Left ventricle myocardium inferior (tissue), 1 donor: ENCODE measurements around the gene PYGB. TPM values are rescaled to one million over a fixed set of nuclear protein-coding genes. Genes with fewer than 3 reads are reported as not detected.
"Not testable (repeated sequence)": the region's sequence is repeated elsewhere in the genome, so short reads cannot be mapped to it uniquely, and the experiment has no call there.

Experiments
- DNase-seq: peaks from one replicate; pipeline ENCODE4 v3.0.0-alpha.2; 2020
- H3K27ac ChIP-seq: fragments of 200-600 bp; replicated peaks from 2 replicates; pipeline ENCODE4 v1.8.0; 2021
- H3K27me3 ChIP-seq: fragments of 200-600 bp; 2 replicates; pipeline ENCODE4 v1.8.0; 2021; ENCODE audit warnings: low read depth
- H3K36me3 ChIP-seq: fragments of 200-600 bp; 2 replicates; pipeline ENCODE4 v1.8.0; 2021
- H3K4me1 ChIP-seq: fragments of 200-600 bp; 2 replicates; pipeline ENCODE4 v1.8.0; 2021
- H3K4me3 ChIP-seq: fragments of 200-600 bp; 2 replicates; pipeline ENCODE4 v1.8.0; 2021; ENCODE audit warnings: mild to moderate bottlenecking, moderate library complexity
- H3K9me3 ChIP-seq: fragments of 200-600 bp; replicated peaks from 2 replicates; pipeline ENCODE4 v1.8.0; 2021
- CTCF ChIP-seq: fragments of 200-600 bp; IDR thresholded peaks from 2 replicates; pipeline ENCODE4 v1.8.0; 2021; ENCODE audit warnings: antibody characterized with exemption, mild to moderate bottlenecking, borderline replicate concordance
- intact Hi-C: fragments of 100-400 bp; cut with micrococcal nuclease; formaldehyde crosslinking; loops from one replicate; pipeline ENCODE4 v1.11.0; 2022
- total RNA-seq: library from RNA; stranded (reverse); fragmentation: NEBNext Ultra II Directional; extraction: Animal tissue kit (Norgen Biotek cat#: 25700); gene quantifications from one replicate; pipeline ENCODE4 v1.2.1, GENCODE V29; 2021
- donor health status: DM: no; HTN: yes; CAD: no; lungs with severe emphysema.

Gene PYGB
- total RNA-seq, 1 donor from 2014 or later, result 218 TPM

GRCh38 chr20:25324412-25324811 lies 76.5 kb downstream of the PYGB start:
- H3K9me3 ChIP-seq, result no peaks in the 10 kb centered on the region
- H3K27me3 ChIP-seq, result no peaks in the 10 kb centered on the region
- no peak overlapping the region for H3K4me3 ChIP-seq
- no peak for DNase-seq
- no peak for TF ChIP-seq CTCF
- intact Hi-C loops, result no loop called here
- H3K4me1 ChIP-seq, result peaks cover 31% of the 10 kb centered on the region
- H3K36me3 ChIP-seq, result peaks cover 17% of the 10 kb centered on the region
- H3K27ac ChIP-seq, result no peak overlapping the region

GRCh38 chr20:25325073-25325472 lies 77.2 kb downstream of the PYGB start:
- peaks cover 24% of the 10 kb centered on the region for H3K4me1 ChIP-seq
- no peaks in the 10 kb centered on the region for H3K27me3 ChIP-seq
- H3K36me3 ChIP-seq, result peaks cover 17% of the 10 kb centered on the region
- H3K27ac ChIP-seq, result peak overlapping the region; percentile 2
- TF ChIP-seq CTCF, result no peak
- H3K4me3 ChIP-seq, result no peak overlapping the region
- intact Hi-C loops, result no loop called here
- H3K9me3 ChIP-seq, result no peaks in the 10 kb centered on the region
- DNase-seq, result no peak

GRCh38 chr20:25325997-25326396 lies 78.1 kb downstream of the PYGB start:
- H3K4me3 ChIP-seq, result no peak overlapping the region
- TF ChIP-seq CTCF, result no peak
- no peak for DNase-seq
- no peak overlapping the region for H3K27ac ChIP-seq
- H3K36me3 ChIP-seq, result peaks cover 17% of the 10 kb centered on the region
- H3K4me1 ChIP-seq, result peaks cover 15% of the 10 kb centered on the region
- H3K27me3 ChIP-seq, result no peaks in the 10 kb centered on the region
- intact Hi-C loops, result no loop called here
- no peaks in the 10 kb centered on the region for H3K9me3 ChIP-seq

- intact Hi-C loops, result no loop called here
- no peak overlapping the region for H3K4me3 ChIP-seq
- no peak for TF ChIP-seq CTCF
Observed at GRCh38 chr20:25327521-25328235, 79.8 kb downstream of the PYGB start.

GRCh38 chr20:25328954-25329498 lies 81.1 kb downstream of the PYGB start:
- Histone ChIP-seq H3K27ac (no peak overlapping the region), H3K36me3 (no peaks in the 10 kb centered on the region), H3K4me1 (peaks cover 13% of the 10 kb centered on the region), H3K4me3 (no peak overlapping the region), H3K9me3 (no peaks in the 10 kb centered on the region), H3K27me3 (no peaks in the 10 kb centered on the region)
- no peak for DNase-seq
- TF ChIP-seq CTCF, result no peak
- intact Hi-C loops, result no loop called here

More at GRCh38 chr20:25327521-25328235, 79.8 kb downstream of the PYGB start:
- H3K27me3 ChIP-seq, result no peaks in the 10 kb centered on the region
- DNase-seq, result no peak
- peaks cover 7% of the 10 kb centered on the region for H3K36me3 ChIP-seq
- H3K27ac ChIP-seq, result no peak overlapping the region
- H3K4me1 ChIP-seq, result peaks cover 13% of the 10 kb centered on the region
- no peaks in the 10 kb centered on the region for H3K9me3 ChIP-seq

GRCh38 chr20:25334972-25335371 lies 87.1 kb downstream of the PYGB start:
- H3K9me3 ChIP-seq, H3K27me3 ChIP-seq, H3K4me3 ChIP-seq, DNase-seq, intact Hi-C loops, H3K27ac ChIP-seq, H3K4me1 ChIP-seq, H3K36me3 ChIP-seq: not testable (repeated sequence)
